Activated B cell treated with CpG ODN at 0.5 μM for 24 hours (primary cell): ENCODE measurements around the gene UBE3D. TPM values are rescaled to one million over a fixed set of nuclear protein-coding genes. Genes with fewer than 3 reads are reported as not detected.

Experiments
- ATAC-seq: fragments of 200-7000 bp; cut with Tn5 transposase; one replicate; pipeline ENCODE4 v1.10.0; 2021; ENCODE audit warnings: low read depth, mild to moderate bottlenecking, moderate library complexity
- CTCF ChIA-PET: fragments of 350-600 bp; sonication (Branson Sonifier 250); formaldehyde crosslinking; loops from one replicate; lab custom pipeline; 2021; ENCODE audit warnings: antibody characterized with exemption; lab: Charles Lee
- POLR2A ChIA-PET: fragments of 350-600 bp; sonication (Branson Sonifier 250); formaldehyde crosslinking; loops from one replicate; lab custom pipeline; 2021; ENCODE audit warnings: antibody characterized with exemption; lab: Charles Lee
- DNase-seq: peaks from one replicate; pipeline ENCODE4 v3.0.0; 2022
- H3K27ac Mint-ChIP-seq: one replicate; pipeline ENCODE4 v1.8.0; 2020; ENCODE audit warnings: mixed read lengths
- H3K27me3 Mint-ChIP-seq: one replicate; pipeline ENCODE4 v1.8.0; 2021; ENCODE audit warnings: mixed read lengths
- H3K36me3 Mint-ChIP-seq: one replicate; pipeline ENCODE4 v1.8.0; 2021; ENCODE audit warnings: low read depth, mixed read lengths
- H3K4me1 Mint-ChIP-seq: one replicate; pipeline ENCODE4 v1.8.0; 2021; ENCODE audit warnings: mixed read lengths
- H3K4me3 Mint-ChIP-seq: one replicate; pipeline ENCODE4 v1.8.0; 2020; ENCODE audit warnings: mild to moderate bottlenecking, mixed read lengths
- H3K9me3 Mint-ChIP-seq: one replicate; pipeline ENCODE4 v1.8.0; 2020; ENCODE audit warnings: mixed read lengths
- intact Hi-C: fragments of 100-400 bp; cut with micrococcal nuclease; formaldehyde crosslinking; loops from one replicate; pipeline ENCODE4 v1.15.1; 2024
- total RNA-seq: library from RNA; stranded (reverse); gene quantifications from 2 replicates; pipeline ENCODE4 v1.2.3, GENCODE V29; 2022
- TF ChIP-seq, protein P1 (sequence below): fragments of 200-600 bp; IDR thresholded peaks from one replicate; pipeline ENCODE4 v1.8.0; 2022; ENCODE audit warnings: antibody characterized with exemption, mild to moderate bottlenecking

UBE3D gene
- total RNA-seq, 1 donor from 2014 or later, result 9.3 TPM

DNA sequence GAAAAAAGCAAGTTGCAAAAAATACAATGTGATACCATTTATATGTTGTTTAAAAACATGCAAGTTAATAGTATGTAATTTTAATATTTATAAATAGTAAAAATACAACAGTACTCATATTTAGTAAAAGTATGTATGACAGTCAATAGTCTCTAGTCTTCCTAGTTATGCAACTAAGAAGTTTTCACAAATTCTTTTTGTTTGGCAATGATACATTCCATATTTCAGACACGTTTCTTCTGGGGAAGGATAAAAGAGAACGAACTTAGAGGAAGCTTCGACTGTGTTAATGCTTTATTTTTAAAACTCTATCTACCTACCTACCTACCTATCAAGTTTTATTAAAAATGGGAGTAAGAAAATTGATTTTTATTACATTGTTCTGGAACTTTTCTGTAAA, 77.7 kb downstream of the UBE3D start:
- intact Hi-C loops, result no loop called here
- CTCF ChIA-PET, result no interaction called here
- ATAC-seq (no peak), DNase-seq (no peak)
- TF ChIP-seq, protein P1, sequence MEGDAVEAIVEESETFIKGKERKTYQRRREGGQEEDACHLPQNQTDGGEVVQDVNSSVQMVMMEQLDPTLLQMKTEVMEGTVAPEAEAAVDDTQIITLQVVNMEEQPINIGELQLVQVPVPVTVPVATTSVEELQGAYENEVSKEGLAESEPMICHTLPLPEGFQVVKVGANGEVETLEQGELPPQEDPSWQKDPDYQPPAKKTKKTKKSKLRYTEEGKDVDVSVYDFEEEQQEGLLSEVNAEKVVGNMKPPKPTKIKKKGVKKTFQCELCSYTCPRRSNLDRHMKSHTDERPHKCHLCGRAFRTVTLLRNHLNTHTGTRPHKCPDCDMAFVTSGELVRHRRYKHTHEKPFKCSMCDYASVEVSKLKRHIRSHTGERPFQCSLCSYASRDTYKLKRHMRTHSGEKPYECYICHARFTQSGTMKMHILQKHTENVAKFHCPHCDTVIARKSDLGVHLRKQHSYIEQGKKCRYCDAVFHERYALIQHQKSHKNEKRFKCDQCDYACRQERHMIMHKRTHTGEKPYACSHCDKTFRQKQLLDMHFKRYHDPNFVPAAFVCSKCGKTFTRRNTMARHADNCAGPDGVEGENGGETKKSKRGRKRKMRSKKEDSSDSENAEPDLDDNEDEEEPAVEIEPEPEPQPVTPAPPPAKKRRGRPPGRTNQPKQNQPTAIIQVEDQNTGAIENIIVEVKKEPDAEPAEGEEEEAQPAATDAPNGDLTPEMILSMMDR, result no peak
- H3K4me1 Mint-ChIP-seq, result no peaks in the 10 kb centered on the region
- H3K27ac Mint-ChIP-seq, result no peak overlapping the region
- H3K36me3 Mint-ChIP-seq, result no peaks in the 10 kb centered on the region
- H3K27me3 Mint-ChIP-seq, result no peaks in the 10 kb centered on the region
- no peaks in the 10 kb centered on the region for H3K9me3 Mint-ChIP-seq
- POLR2A ChIA-PET, result no interaction called here
- no peak overlapping the region for H3K4me3 Mint-ChIP-seq

DNA sequence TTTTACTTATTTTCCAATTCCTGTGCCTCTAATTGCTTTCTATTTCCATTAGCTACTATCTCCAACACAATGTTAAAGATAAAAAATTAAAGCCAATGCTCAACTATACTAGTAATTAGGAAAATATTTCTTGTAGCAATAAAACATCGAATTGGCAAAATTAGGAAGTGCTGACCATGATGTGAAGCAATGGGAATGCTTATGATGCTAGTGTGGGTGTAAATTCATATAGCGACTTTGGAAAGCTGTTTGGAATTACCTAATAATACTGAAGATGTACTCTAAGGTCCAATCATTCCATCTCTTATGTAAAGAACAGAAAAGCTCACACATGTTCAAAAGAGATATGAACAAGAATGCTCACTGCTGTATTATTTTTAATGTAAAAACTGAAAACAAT, 78.2 kb downstream of the UBE3D start:
- no peak for ATAC-seq
- Mint-ChIP-seq H3K9me3 (no peaks in the 10 kb centered on the region), H3K4me3 (no peak overlapping the region), H3K27me3 (no peaks in the 10 kb centered on the region), H3K4me1 (no peaks in the 10 kb centered on the region), H3K27ac (no peak overlapping the region), H3K36me3 (no peaks in the 10 kb centered on the region)
- no peak for DNase-seq
- TF ChIP-seq, protein P1, result no peak
- ChIA-PET POLR2A (no interaction called here), CTCF (no interaction called here)
- intact Hi-C loops, result no loop called here

GRCh38 chr6:82984720-82985119, 80.9 kb downstream of the UBE3D start:
- Mint-ChIP-seq H3K27me3 (no peaks in the 10 kb centered on the region), H3K9me3 (no peaks in the 10 kb centered on the region), H3K4me1 (no peaks in the 10 kb centered on the region), H3K4me3 (no peak overlapping the region), H3K27ac (no peak overlapping the region), H3K36me3 (no peaks in the 10 kb centered on the region)
- DNase-seq, result no peak
- TF ChIP-seq, protein P1, result no peak
- ChIA-PET POLR2A (no interaction called here), CTCF (no interaction called here)
- no peak for ATAC-seq
- intact Hi-C loops, result no loop called here

DNA sequence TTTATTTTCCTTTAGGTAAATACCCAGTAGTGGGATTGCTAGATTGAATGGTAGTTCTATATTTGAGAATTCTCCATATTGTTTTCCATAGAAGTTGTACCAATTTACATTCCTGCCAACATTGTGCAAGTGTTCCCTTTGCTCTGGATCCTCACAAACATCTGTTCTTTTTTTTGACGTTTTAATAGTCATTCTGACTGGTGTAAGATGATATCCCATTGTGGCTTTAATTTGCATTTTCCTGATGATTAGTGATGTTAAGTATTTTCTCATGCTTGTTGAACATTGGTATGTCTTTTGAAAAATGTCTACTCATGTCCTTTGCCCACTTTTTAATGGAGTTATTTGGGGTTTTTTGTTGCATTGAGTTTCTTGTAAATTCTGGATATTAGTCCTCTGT, 85.6 kb downstream of the UBE3D start:
- H3K4me3 Mint-ChIP-seq, result no peak overlapping the region

GRCh38 chr6:82979657-82980056, 86.0 kb downstream of the UBE3D start:
- intact Hi-C loops, result no loop called here
- CTCF ChIA-PET, result no interaction called here
- Mint-ChIP-seq H3K27me3 (no peaks in the 10 kb centered on the region), H3K27ac (no peak overlapping the region), H3K4me3 (no peak overlapping the region), H3K9me3 (no peaks in the 10 kb centered on the region), H3K4me1 (no peaks in the 10 kb centered on the region), H3K36me3 (no peaks in the 10 kb centered on the region)
- TF ChIP-seq, protein P1, result no peak
- ATAC-seq (no peak), DNase-seq (no peak)
- POLR2A ChIA-PET, result no interaction called here

More for the DNA sequence above, 85.6 kb downstream of the UBE3D start:
- ATAC-seq (no peak), DNase-seq (no peak)
- ChIA-PET CTCF (no interaction called here), POLR2A (no interaction called here)
- Mint-ChIP-seq H3K4me1 (no peaks in the 10 kb centered on the region), H3K27ac (no peak overlapping the region), H3K9me3 (no peaks in the 10 kb centered on the region), H3K36me3 (no peaks in the 10 kb centered on the region), H3K27me3 (no peaks in the 10 kb centered on the region)
- TF ChIP-seq, protein P1, result no peak
- intact Hi-C loops, result no loop called here
